PFSK-1 (cell line): ENCODE data around the gene IPO11.

ENCODE experiments used
- FOXP2 ChIP-seq: optimal IDR thresholded peaks from 2 replicates; pipeline ENCODE3; 2011; ENCODE audit warnings: borderline replicate concordance, control low read depth, inconsistent platforms; ENCODE audit not compliant: insufficient read depth; ENCODE audit errors: extremely low read length, extremely low read depth
- POLR2AphosphoS5 ChIP-seq: IDR thresholded peaks from 2 replicates; pipeline ENCODE4 v1.6.1; 2012; ENCODE audit warnings: low read depth, mild to moderate bottlenecking, control low read depth, low read length, moderate library complexity
- REST ChIP-seq, 2 experiments: IDR thresholded peaks; 2 replicates each; pipeline versions ENCODE4 v1.6.1 to v1.8.0; 2011 to 2012; ENCODE audit warnings: low read depth in 2 of 2, low read length in 2 of 2, control low read depth in 1 of 2, inconsistent platforms in 1 of 2, mild to moderate bottlenecking in 1 of 2, moderate library complexity in 1 of 2; ENCODE audit not compliant: insufficient read depth in 1 of 2
- SIN3A ChIP-seq: IDR thresholded peaks from 2 replicates; pipeline ENCODE4 v1.6.1; 2012; ENCODE audit warnings: mild to moderate bottlenecking, low read length, moderate library complexity, borderline replicate concordance; ENCODE audit not compliant: insufficient read depth
- TAF1 ChIP-seq: IDR thresholded peaks from 2 replicates; pipeline ENCODE4 v1.6.1; 2012; ENCODE audit warnings: low read length, control low read depth, borderline replicate concordance; ENCODE audit not compliant: insufficient read depth

IPO11 gene

GRCh38 chr5:62588668-62589067 lies 176.1 kb downstream of the IPO11 start:
- TF ChIP-seq FOXP2 (no peak), SIN3A (no peak), TAF1 (no peak), POLR2AphosphoS5 (no peak), REST (IDR thresholded peaks at IDR 0.05; ENCODE audit: insufficient read depth in 1 of 2, low read depth in 2 of 2, low read length in 2 of 2) (no peak)

GRCh38 chr5:62589504-62589903 lies 176.9 kb downstream of the IPO11 start:
- TF ChIP-seq SIN3A (no peak), REST (IDR thresholded peaks at IDR 0.05; ENCODE audit: insufficient read depth in 1 of 2, low read depth in 2 of 2, low read length in 2 of 2) (no peak)

GRCh38 chr5:62590387-62590786 lies 177.8 kb downstream of the IPO11 start:
- TF ChIP-seq FOXP2 (no peak), POLR2AphosphoS5 (no peak)

- TF ChIP-seq TAF1 (no peak), FOXP2 (no peak), REST (IDR thresholded peaks at IDR 0.05; ENCODE audit: insufficient read depth in 1 of 2, low read depth in 2 of 2, low read length in 2 of 2) (no peak), POLR2AphosphoS5 (no peak), SIN3A (no peak)
These were observed 180.0 kb downstream of the IPO11 start for GRCh38 chr5:62592558-62592957.

GRCh38 chr5:62593331-62593730 lies 180.8 kb downstream of the IPO11 start:
- TF ChIP-seq POLR2AphosphoS5 (no peak), TAF1 (no peak), SIN3A (no peak), REST (IDR thresholded peaks at IDR 0.05; ENCODE audit: insufficient read depth in 1 of 2, low read depth in 2 of 2, low read length in 2 of 2) (no peak), FOXP2 (no peak)
